Endothelial cell (in vitro differentiated cells): ENCODE results near the gene P3H4. TPM values are rescaled to one million over a fixed set of nuclear protein-coding genes. Genes with fewer than 3 reads are reported as not detected.

Experiments used
- DNase-seq: peaks from one replicate; pipeline ENCODE4 v3.0.0; 2021; ENCODE audit warnings: low spot score
- H3K27ac Mint-ChIP-seq: one replicate; pipeline ENCODE4 v1.8.0; 2021; ENCODE audit warnings: mixed read lengths, inconsistent platforms; ENCODE audit not compliant: unreplicated experiment
- H3K27me3 Mint-ChIP-seq: one replicate; pipeline ENCODE4 v1.8.0; 2021; ENCODE audit warnings: mild to moderate bottlenecking, moderate library complexity, mixed read lengths, inconsistent platforms; ENCODE audit not compliant: unreplicated experiment
- H3K36me3 Mint-ChIP-seq: one replicate; pipeline ENCODE4 v1.8.0; 2021; ENCODE audit warnings: mild to moderate bottlenecking, low read depth, mixed read lengths, inconsistent platforms; ENCODE audit not compliant: unreplicated experiment
- H3K4me1 Mint-ChIP-seq: one replicate; pipeline ENCODE4 v1.8.0; 2021; ENCODE audit warnings: mild to moderate bottlenecking, mixed read lengths, inconsistent platforms; ENCODE audit not compliant: unreplicated experiment
- H3K4me3 Mint-ChIP-seq: one replicate; pipeline ENCODE4 v1.8.0; 2021; ENCODE audit warnings: mild to moderate bottlenecking, mixed read lengths, inconsistent platforms; ENCODE audit not compliant: unreplicated experiment
- H3K9me3 Mint-ChIP-seq: one replicate; pipeline ENCODE4 v1.8.0; 2021; ENCODE audit warnings: mixed read lengths, inconsistent platforms; ENCODE audit not compliant: unreplicated experiment
- total RNA-seq: library from RNA; stranded (reverse); fragmentation: NEBNext Ultra II Directional; extraction: Animal tissue kit (Norgen Biotek cat#: 25700); gene quantifications from one replicate; pipeline ENCODE4 v1.2.1, GENCODE V29; 2021; ENCODE audit not compliant: unreplicated experiment
- TF ChIP-seq, protein P1 (sequence below): fragments of 200-600 bp; sonication (generic); IDR thresholded peaks from one replicate; pipeline ENCODE4 v1.5.0; 2021; ENCODE audit warnings: antibody characterized with exemption; ENCODE audit not compliant: unreplicated experiment

Gene P3H4
- total RNA-seq, 1 donor from 2014 or later = 22.6 TPM

DNA sequence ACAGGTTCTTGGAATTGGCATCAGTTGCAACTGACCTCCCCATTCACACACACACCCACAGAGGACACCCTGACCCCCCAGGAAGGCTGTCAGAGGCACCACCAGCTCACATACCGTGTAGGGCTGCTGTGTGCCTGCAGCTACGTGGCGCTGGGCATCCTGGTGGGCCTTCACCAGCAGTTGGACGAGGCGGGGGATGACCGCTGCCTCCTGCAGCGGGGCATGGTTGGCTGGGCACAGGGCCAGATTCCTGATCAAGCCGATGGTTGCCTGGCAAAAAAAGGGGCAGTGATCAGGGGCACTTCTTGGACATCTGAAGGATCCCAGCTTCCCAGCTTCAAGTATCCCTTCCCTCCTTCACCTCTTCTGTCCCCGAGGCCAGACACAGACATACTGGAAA lies 53.1 kb downstream of the P3H4 start:
- peaks cover 21% of the 10 kb centered on the region for H3K27me3 Mint-ChIP-seq
- no peak for DNase-seq
- no peak overlapping the region for H3K27ac Mint-ChIP-seq
- H3K4me3 Mint-ChIP-seq = no peak overlapping the region
- H3K36me3 Mint-ChIP-seq = peaks cover 57% of the 10 kb centered on the region
- peaks cover 9% of the 10 kb centered on the region for H3K4me1 Mint-ChIP-seq
- TF ChIP-seq, protein P1, sequence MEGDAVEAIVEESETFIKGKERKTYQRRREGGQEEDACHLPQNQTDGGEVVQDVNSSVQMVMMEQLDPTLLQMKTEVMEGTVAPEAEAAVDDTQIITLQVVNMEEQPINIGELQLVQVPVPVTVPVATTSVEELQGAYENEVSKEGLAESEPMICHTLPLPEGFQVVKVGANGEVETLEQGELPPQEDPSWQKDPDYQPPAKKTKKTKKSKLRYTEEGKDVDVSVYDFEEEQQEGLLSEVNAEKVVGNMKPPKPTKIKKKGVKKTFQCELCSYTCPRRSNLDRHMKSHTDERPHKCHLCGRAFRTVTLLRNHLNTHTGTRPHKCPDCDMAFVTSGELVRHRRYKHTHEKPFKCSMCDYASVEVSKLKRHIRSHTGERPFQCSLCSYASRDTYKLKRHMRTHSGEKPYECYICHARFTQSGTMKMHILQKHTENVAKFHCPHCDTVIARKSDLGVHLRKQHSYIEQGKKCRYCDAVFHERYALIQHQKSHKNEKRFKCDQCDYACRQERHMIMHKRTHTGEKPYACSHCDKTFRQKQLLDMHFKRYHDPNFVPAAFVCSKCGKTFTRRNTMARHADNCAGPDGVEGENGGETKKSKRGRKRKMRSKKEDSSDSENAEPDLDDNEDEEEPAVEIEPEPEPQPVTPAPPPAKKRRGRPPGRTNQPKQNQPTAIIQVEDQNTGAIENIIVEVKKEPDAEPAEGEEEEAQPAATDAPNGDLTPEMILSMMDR = no peak
- H3K9me3 Mint-ChIP-seq = no peaks in the 10 kb centered on the region

DNA sequence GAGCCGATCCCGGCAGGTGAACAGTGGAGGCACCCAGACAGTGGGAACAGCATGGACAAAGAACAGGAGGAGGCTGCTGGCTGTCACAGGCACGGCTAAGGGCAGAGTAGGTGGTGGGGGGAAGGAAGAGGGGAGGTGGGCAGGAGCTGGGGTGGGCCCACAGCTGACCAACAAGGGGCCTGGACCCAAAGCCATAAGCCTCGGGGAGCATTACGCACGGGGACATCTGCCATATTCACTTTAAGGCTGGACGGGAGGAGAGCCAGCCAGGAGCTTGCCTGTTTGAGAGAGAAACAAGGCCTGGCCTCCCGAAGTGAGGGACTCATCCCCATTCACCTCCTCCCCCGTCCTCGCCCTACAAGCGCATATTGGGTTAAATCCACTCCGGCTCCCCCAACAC lies 57.7 kb downstream of the P3H4 start:
- peaks cover 26% of the 10 kb centered on the region for H3K27me3 Mint-ChIP-seq
- H3K4me3 Mint-ChIP-seq = no peak overlapping the region
- H3K27ac Mint-ChIP-seq = no peak overlapping the region
- peaks cover 32% of the 10 kb centered on the region for H3K36me3 Mint-ChIP-seq
- TF ChIP-seq, protein P1 = no peak
- peaks cover 5% of the 10 kb centered on the region for H3K4me1 Mint-ChIP-seq
- no peak for DNase-seq
- H3K9me3 Mint-ChIP-seq = no peaks in the 10 kb centered on the region

Other genes starting within 250 kb of the P3H4 start
- gene KRT9, start 239.9 kb downstream of the P3H4 start, total RNA-seq = not detected
- gene KRT14, start 225.1 kb downstream of the P3H4 start, total RNA-seq = not detected
- gene KRT16, start 199.2 kb downstream of the P3H4 start, total RNA-seq = not detected
- not detected for gene KRT17, start 187.4 kb downstream of the P3H4 start, total RNA-seq
- 569 TPM for gene EIF1, start 123.1 kb downstream of the P3H4 start, total RNA-seq
- not detected for gene GAST, start 99.6 kb downstream of the P3H4 start, total RNA-seq
- gene HAP1, start 77.3 kb downstream of the P3H4 start, total RNA-seq = 18.1 TPM
- gene JUP, start 25.2 kb downstream of the P3H4 start, total RNA-seq = 330 TPM
- gene FKBP10, start 1.1 kb upstream of the P3H4 start, total RNA-seq = 167 TPM
- 79.9 TPM for gene NT5C3B, start 24.3 kb upstream of the P3H4 start, total RNA-seq
- gene KLHL10, start 25.9 kb upstream of the P3H4 start, total RNA-seq = not detected
- 9.0 TPM for gene KLHL11, start 53.5 kb upstream of the P3H4 start, total RNA-seq
- gene ACLY, start 107.0 kb upstream of the P3H4 start, total RNA-seq = 376 TPM
- gene ODAD4, start 118.7 kb upstream of the P3H4 start, total RNA-seq = 2.2 TPM
- 82.1 TPM for gene CNP, start 154.8 kb upstream of the P3H4 start, total RNA-seq
- gene DNAJC7, start 205.5 kb upstream of the P3H4 start, total RNA-seq = 92.8 TPM
- 67.4 TPM for gene NKIRAS2, start 208.1 kb upstream of the P3H4 start, total RNA-seq
- gene C17orf113, start 238.7 kb upstream of the P3H4 start, total RNA-seq = 1.6 TPM